CD14-positive monocyte (primary cell): ENCODE results near the gene LIFR. TPM values are rescaled to one million over a fixed set of nuclear protein-coding genes. Genes with fewer than 3 reads are reported as not detected.

Experiments used
- DNase-seq, 3 donors: peaks; one replicate each; pipeline ENCODE4 v3.0.0-alpha.2; 2011 to 2022
- H2AFZ ChIP-seq: 2 replicates; pipeline ENCODE4 v1.6.0; 2012; ENCODE audit warnings: mild to moderate bottlenecking, low read depth, low read length, inconsistent platforms; ENCODE audit not compliant: insufficient read depth, poor library complexity, severe bottlenecking
- H3K27ac ChIP-seq, 2 donors: 1 replicate in 1 of 2; 2 replicates in 1 of 2; pipeline ENCODE4 v1.5.1; 2012 to 2013; ENCODE audit warnings: low read length in 2 of 2, control low read depth in 1 of 2, inconsistent platforms in 1 of 2, low read depth in 1 of 2, mild to moderate bottlenecking in 1 of 2
- H3K27me3 ChIP-seq, 2 donors: one replicate each; pipeline versions ENCODE4 v1.6.0 to v1.6.1; 2011 to 2013; ENCODE audit warnings: low read length in 2 of 2; ENCODE audit not compliant: control insufficient read depth in 2 of 2, insufficient read depth in 2 of 2
- H3K36me3 ChIP-seq, 2 donors: replicated peaks in 1 of 2; 1 replicate in 1 of 2; 2 replicates in 1 of 2; pipeline versions ENCODE4 v1.5.1 to v1.6.1; 2012 to 2013; ENCODE audit warnings: low read length in 2 of 2, control low read depth in 1 of 2, inconsistent platforms in 1 of 2, mild to moderate bottlenecking in 1 of 2; ENCODE audit not compliant: insufficient read depth in 2 of 2, control insufficient read depth in 1 of 2
- H3K4me1 ChIP-seq, 2 donors: 1 replicate in 1 of 2; 2 replicates in 1 of 2; pipeline versions ENCODE4 v1.5.1 to v1.6.1; 2012 to 2013; ENCODE audit warnings: low read length in 2 of 2, control low read depth in 1 of 2, inconsistent platforms in 1 of 2, mild to moderate bottlenecking in 1 of 2, moderate library complexity in 1 of 2; ENCODE audit not compliant: insufficient read depth in 2 of 2, control insufficient read depth in 1 of 2
- H3K4me2 ChIP-seq: replicated peaks from 2 replicates; pipeline ENCODE3; 2012; ENCODE audit warnings: low read length, moderate library complexity, mild to moderate bottlenecking; ENCODE audit not compliant: poor library complexity, severe bottlenecking; ENCODE audit errors: extremely low read depth
- H3K4me3 ChIP-seq, 3 experiments: fragments of 200-600 bp in 1 of 3; sonication (generic) in 1 of 3; replicated peaks in 1 of 3; 1 replicate in 2 of 3; 2 replicates in 1 of 3; pipeline ENCODE4 v1.5.1; 2011 to 2013; ENCODE audit warnings: low read length in 3 of 3, mild to moderate bottlenecking in 3 of 3, control low read depth in 2 of 3, low read depth in 2 of 3, inconsistent platforms in 1 of 3, moderate library complexity in 1 of 3
- H3K79me2 ChIP-seq: 2 replicates; pipeline ENCODE4 v1.6.0; 2012; ENCODE audit warnings: mild to moderate bottlenecking, control low read depth, inconsistent platforms, low read length, moderate library complexity; ENCODE audit not compliant: insufficient read depth
- H3K9ac ChIP-seq: 2 replicates; pipeline ENCODE4 v1.6.0; 2017; ENCODE audit warnings: low read length, mild to moderate bottlenecking; ENCODE audit not compliant: insufficient read depth, poor library complexity, severe bottlenecking
- H3K9me3 ChIP-seq, 2 donors: replicated peaks in 1 of 2; 1 replicate in 1 of 2; 2 replicates in 1 of 2; pipeline versions ENCODE4 v1.5.1 to v1.6.1; 2012 to 2013; ENCODE audit warnings: low read length in 2 of 2, control low read depth in 1 of 2; ENCODE audit not compliant: control insufficient read depth in 1 of 2, insufficient read depth in 1 of 2
- H4K20me1 ChIP-seq: 2 replicates; pipeline ENCODE4 v1.6.0; 2012; ENCODE audit warnings: mild to moderate bottlenecking, low read length, control low read depth, moderate library complexity; ENCODE audit not compliant: insufficient read depth
- H3K27ac Mint-ChIP-seq, 7 donors: one replicate each; pipeline ENCODE4 v1.8.0; 2020; ENCODE audit warnings: mild to moderate bottlenecking in 7 of 7, mixed read lengths in 7 of 7, moderate library complexity in 6 of 7, inconsistent platforms in 2 of 7
- H3K27me3 Mint-ChIP-seq, 3 donors: one replicate each; pipeline ENCODE4 v1.8.0; 2021 to 2022; ENCODE audit warnings: low read depth in 3 of 3, mild to moderate bottlenecking in 3 of 3, mixed read lengths in 3 of 3, moderate library complexity in 3 of 3, inconsistent platforms in 1 of 3
- H3K36me3 Mint-ChIP-seq, 2 donors: one replicate each; pipeline ENCODE4 v1.8.0; 2020; ENCODE audit warnings: mixed read lengths in 2 of 2, inconsistent platforms in 1 of 2, mild to moderate bottlenecking in 1 of 2
- H3K4me1 Mint-ChIP-seq: one replicate; pipeline ENCODE4 v1.8.0; 2020; ENCODE audit warnings: mild to moderate bottlenecking, mixed read lengths
- H3K4me3 Mint-ChIP-seq, 2 donors: one replicate each; pipeline ENCODE4 v1.8.0; 2020; ENCODE audit warnings: mild to moderate bottlenecking in 2 of 2, mixed read lengths in 2 of 2, moderate library complexity in 1 of 2
- H3K9me3 Mint-ChIP-seq, 7 donors: one replicate each; pipeline ENCODE4 v1.8.0; 2020 to 2022; ENCODE audit warnings: mixed read lengths in 7 of 7, mild to moderate bottlenecking in 6 of 7, moderate library complexity in 6 of 7, inconsistent platforms in 2 of 7
- WGBS: methylation state at CpG from one replicate; pipeline ENCODE4 v1.1.5; 2013; ENCODE audit warnings: missing lambda C conversion rate; ENCODE audit not compliant: insufficient coverage; 5-methylcytosine and 5-hydroxymethylcytosine counted together
- intact Hi-C, 2 donors: fragments of 100-400 bp; cut with micrococcal nuclease; formaldehyde crosslinking; loops; one replicate each; pipeline versions ENCODE4 v1.15.0 to v1.15.1; 2023
- polyA plus RNA-seq, 3 donors: library from polyadenylated mRNA; depleted of rRNA in 1 of 3; unstranded in 2 of 3; stranded (reverse) in 1 of 3; fragments of 300-500 nt in 2 of 3; fragments of >200 nt in 1 of 3; fragmentation: Illumina TruSeq in 2 of 3; gene quantifications; 1 replicate in 2 of 3; 2 replicates in 1 of 3; pipeline ENCODE4 v1.2.3, GENCODE V29; 2012 to 2021
- TF ChIP-seq, protein P1 (sequence below): fragments of 200-600 bp; IDR thresholded peaks from one replicate; pipeline ENCODE4 v1.8.0; 2022; ENCODE audit warnings: antibody characterized with exemption, mild to moderate bottlenecking

Gene LIFR
- polyA plus RNA-seq, 3 donors, result not detected

DNA sequence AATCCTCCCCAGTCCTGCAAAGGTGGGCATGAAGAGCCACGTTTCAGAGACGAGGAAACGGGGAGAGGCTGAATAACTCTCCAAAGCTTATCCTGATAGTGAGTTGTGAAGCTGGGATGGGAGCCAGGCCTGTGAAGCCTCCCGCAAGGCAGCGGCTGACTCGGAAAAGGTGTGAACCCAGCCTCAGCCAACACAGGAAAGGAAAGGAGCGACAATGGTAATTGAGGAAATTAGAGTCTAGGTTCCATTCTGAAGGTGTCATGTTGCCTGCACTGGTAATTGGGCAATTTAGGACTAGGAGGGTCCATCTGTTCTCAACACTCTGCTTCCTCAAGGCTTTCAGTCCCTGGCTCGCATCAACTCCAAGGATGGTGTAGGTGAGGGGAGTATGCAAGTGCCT, 83.4 kb downstream of the LIFR start:
- Mint-ChIP-seq H3K27ac (no peak overlapping the region), H3K4me1 (no peaks in the 10 kb centered on the region), H3K4me3 (peak overlapping the region in 1 of 2 donors; percentile 54), H3K27me3 (peaks cover 58 to 93% (median 59%) of the 10 kb centered on the region in 3 donors), H3K9me3 (peaks cover 0 to 4% (median 1%) of the 10 kb centered on the region in 7 donors), H3K36me3 (no peaks in the 10 kb centered on the region)
- no peak for DNase-seq
- H4K20me1 ChIP-seq, result no peaks in the 10 kb centered on the region
- H3K27ac ChIP-seq, result no peak overlapping the region
- peaks cover 87 to 100% of the 10 kb centered on the region in 2 donors for H3K27me3 ChIP-seq
- H3K4me1 ChIP-seq, result no peaks in the 10 kb centered on the region
- no peak overlapping the region for H3K4me3 ChIP-seq
- intact Hi-C loops, result no loop called here
- H3K9me3 ChIP-seq, result peaks cover 0 to 3% of the 10 kb centered on the region in 2 donors
- TF ChIP-seq, protein P1, sequence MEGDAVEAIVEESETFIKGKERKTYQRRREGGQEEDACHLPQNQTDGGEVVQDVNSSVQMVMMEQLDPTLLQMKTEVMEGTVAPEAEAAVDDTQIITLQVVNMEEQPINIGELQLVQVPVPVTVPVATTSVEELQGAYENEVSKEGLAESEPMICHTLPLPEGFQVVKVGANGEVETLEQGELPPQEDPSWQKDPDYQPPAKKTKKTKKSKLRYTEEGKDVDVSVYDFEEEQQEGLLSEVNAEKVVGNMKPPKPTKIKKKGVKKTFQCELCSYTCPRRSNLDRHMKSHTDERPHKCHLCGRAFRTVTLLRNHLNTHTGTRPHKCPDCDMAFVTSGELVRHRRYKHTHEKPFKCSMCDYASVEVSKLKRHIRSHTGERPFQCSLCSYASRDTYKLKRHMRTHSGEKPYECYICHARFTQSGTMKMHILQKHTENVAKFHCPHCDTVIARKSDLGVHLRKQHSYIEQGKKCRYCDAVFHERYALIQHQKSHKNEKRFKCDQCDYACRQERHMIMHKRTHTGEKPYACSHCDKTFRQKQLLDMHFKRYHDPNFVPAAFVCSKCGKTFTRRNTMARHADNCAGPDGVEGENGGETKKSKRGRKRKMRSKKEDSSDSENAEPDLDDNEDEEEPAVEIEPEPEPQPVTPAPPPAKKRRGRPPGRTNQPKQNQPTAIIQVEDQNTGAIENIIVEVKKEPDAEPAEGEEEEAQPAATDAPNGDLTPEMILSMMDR, result no peak
- no peaks in the 10 kb centered on the region for H3K79me2 ChIP-seq
- no peak overlapping the region for H3K4me2 ChIP-seq
- WGBS, result 39% methylated on average over 7 of the region's 8 CpGs
- H3K9ac ChIP-seq, result no peak overlapping the region
- H3K36me3 ChIP-seq, result no peaks in the 10 kb centered on the region
- no peak overlapping the region for H2AFZ ChIP-seq

DNA sequence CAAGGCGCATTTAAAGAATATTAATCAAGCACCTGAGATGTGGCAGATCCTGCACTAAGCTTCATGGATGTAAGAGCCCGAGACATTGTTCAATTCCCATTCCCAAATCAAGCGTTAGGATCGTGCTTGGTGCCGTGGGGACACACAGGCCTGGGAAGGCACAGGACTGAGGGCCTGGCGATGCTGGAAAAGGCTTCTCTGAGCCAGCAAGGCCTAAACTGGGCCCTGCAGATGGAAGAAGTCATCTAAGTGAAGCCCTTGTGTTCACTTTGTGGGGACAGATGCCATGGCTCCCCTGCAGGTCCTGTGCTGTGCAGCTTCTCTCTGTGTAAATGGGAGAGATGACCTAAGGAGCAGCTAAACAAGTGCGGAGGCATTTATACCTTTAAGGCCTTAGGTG, 83.9 kb downstream of the LIFR start:
- H3K4me2 ChIP-seq, result no peak overlapping the region
- no peak overlapping the region for H3K27ac ChIP-seq
- no peak overlapping the region for H3K9ac ChIP-seq
- WGBS, result 95% methylated on average over 3 of the region's 7 CpGs
- H2AFZ ChIP-seq, result no peak overlapping the region
- H3K27me3 ChIP-seq, result peaks cover 86 to 100% of the 10 kb centered on the region in 2 donors
- H3K4me1 ChIP-seq, result no peaks in the 10 kb centered on the region
- H3K9me3 Mint-ChIP-seq, result peaks cover 0 to 8% (median 3%) of the 10 kb centered on the region in 7 donors
- H3K9me3 ChIP-seq, result peaks cover 0 to 3% of the 10 kb centered on the region in 2 donors
- H3K27ac Mint-ChIP-seq, result no peak overlapping the region
- TF ChIP-seq, protein P1, result no peak
- no peaks in the 10 kb centered on the region for H3K79me2 ChIP-seq
- no peaks in the 10 kb centered on the region for H3K36me3 Mint-ChIP-seq
- H4K20me1 ChIP-seq, result no peaks in the 10 kb centered on the region
- DNase-seq, result no peak
- no peaks in the 10 kb centered on the region for H3K4me1 Mint-ChIP-seq
- peak overlapping the region in 1 of 2 donors; percentile 71 for H3K4me3 Mint-ChIP-seq
- no peak overlapping the region for H3K4me3 ChIP-seq
- peaks cover 53 to 88% (median 57%) of the 10 kb centered on the region in 3 donors for H3K27me3 Mint-ChIP-seq
- H3K36me3 ChIP-seq, result no peaks in the 10 kb centered on the region
- intact Hi-C loops, result no loop called here
